Ishikawa (cell line): ENCODE results near the gene HDLBP.
A peak's percentile ranks its signal among the peaks of the same experiment; 100 is the strongest.

Source experiments
- CEBPB ChIP-seq: IDR thresholded peaks from 2 replicates; pipeline ENCODE4 v1.6.1; 2012
- CREB1 ChIP-seq: IDR thresholded peaks from 2 replicates; pipeline ENCODE4 v1.6.1; 2012; ENCODE audit warnings: low read depth
- EGR1 ChIP-seq: IDR thresholded peaks from 2 replicates; pipeline ENCODE4 v1.6.1; 2012
- EP300 ChIP-seq: IDR thresholded peaks from 2 replicates; pipeline ENCODE4 v1.6.1; 2012; ENCODE audit warnings: borderline replicate concordance
- FOXM1 ChIP-seq: IDR thresholded peaks from 2 replicates; pipeline ENCODE4 v1.6.1; 2012; ENCODE audit warnings: low read depth, borderline replicate concordance
- NFIC ChIP-seq: IDR thresholded peaks from 2 replicates; pipeline ENCODE4 v1.6.1; 2012
- RAD21 ChIP-seq: IDR thresholded peaks from 2 replicates; pipeline ENCODE4 v1.6.1; 2012; ENCODE audit warnings: low read depth
- TAF1 ChIP-seq: IDR thresholded peaks from 2 replicates; pipeline ENCODE4 v1.6.1; 2012; ENCODE audit warnings: low read depth, mild to moderate bottlenecking
- TCF12 ChIP-seq: IDR thresholded peaks from 2 replicates; pipeline ENCODE4 v1.6.1; 2012; ENCODE audit warnings: low read depth
- TEAD4 ChIP-seq: IDR thresholded peaks from 2 replicates; pipeline ENCODE4 v1.6.1; 2012
- USF1 ChIP-seq: IDR thresholded peaks from 2 replicates; pipeline ENCODE4 v1.6.1; 2012
- YY1 ChIP-seq: IDR thresholded peaks from 2 replicates; pipeline ENCODE4 v1.6.1; 2012; ENCODE audit warnings: low read depth
- ZBTB7A ChIP-seq: IDR thresholded peaks from 2 replicates; pipeline ENCODE4 v1.6.1; 2012; ENCODE audit warnings: low read depth
- TF ChIP-seq, protein P1 (sequence below): IDR thresholded peaks from 2 replicates; pipeline ENCODE4 v1.6.1; 2012; ENCODE audit warnings: low read depth, mild to moderate bottlenecking
- TF ChIP-seq, protein P2 (sequence below): IDR thresholded peaks from 2 replicates; pipeline ENCODE4 v1.6.1; 2012

HDLBP gene

DNA sequence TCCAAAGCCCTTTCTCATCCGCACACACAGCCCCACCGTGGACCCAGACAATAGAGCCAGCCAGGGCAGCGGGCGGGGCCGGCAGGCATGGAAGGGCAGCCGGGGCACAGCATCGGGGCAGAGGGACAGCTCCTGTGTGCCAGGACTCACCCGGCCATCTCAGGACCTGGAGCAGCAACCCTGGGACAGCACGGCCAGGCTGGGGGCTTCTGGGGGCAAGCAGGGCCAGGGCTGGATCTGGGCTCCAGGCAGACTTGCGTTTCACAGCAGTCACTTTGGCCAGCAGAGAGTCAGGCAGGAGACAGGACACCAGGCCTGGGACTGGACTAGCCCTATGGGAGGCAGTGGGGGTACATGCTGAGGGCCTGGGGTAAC, 111.5 kb downstream of the HDLBP start:
- no peak for TF ChIP-seq FOXM1
- TF ChIP-seq, protein P1, sequence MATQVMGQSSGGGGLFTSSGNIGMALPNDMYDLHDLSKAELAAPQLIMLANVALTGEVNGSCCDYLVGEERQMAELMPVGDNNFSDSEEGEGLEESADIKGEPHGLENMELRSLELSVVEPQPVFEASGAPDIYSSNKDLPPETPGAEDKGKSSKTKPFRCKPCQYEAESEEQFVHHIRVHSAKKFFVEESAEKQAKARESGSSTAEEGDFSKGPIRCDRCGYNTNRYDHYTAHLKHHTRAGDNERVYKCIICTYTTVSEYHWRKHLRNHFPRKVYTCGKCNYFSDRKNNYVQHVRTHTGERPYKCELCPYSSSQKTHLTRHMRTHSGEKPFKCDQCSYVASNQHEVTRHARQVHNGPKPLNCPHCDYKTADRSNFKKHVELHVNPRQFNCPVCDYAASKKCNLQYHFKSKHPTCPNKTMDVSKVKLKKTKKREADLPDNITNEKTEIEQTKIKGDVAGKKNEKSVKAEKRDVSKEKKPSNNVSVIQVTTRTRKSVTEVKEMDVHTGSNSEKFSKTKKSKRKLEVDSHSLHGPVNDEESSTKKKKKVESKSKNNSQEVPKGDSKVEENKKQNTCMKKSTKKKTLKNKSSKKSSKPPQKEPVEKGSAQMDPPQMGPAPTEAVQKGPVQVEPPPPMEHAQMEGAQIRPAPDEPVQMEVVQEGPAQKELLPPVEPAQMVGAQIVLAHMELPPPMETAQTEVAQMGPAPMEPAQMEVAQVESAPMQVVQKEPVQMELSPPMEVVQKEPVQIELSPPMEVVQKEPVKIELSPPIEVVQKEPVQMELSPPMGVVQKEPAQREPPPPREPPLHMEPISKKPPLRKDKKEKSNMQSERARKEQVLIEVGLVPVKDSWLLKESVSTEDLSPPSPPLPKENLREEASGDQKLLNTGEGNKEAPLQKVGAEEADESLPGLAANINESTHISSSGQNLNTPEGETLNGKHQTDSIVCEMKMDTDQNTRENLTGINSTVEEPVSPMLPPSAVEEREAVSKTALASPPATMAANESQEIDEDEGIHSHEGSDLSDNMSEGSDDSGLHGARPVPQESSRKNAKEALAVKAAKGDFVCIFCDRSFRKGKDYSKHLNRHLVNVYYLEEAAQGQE, result no peak
- no peak for TF ChIP-seq ZBTB7A
- TF ChIP-seq YY1, result no peak
- TF ChIP-seq EP300, result no peak
- no peak for TF ChIP-seq EGR1
- TF ChIP-seq, protein P2, sequence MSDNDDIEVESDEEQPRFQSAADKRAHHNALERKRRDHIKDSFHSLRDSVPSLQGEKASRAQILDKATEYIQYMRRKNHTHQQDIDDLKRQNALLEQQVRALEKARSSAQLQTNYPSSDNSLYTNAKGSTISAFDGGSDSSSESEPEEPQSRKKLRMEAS, result no peak
- TF ChIP-seq USF1, result no peak
- no peak for TF ChIP-seq TCF12
- no peak for TF ChIP-seq TAF1
- TF ChIP-seq CEBPB, result no peak
- no peak for TF ChIP-seq RAD21
- no peak for TF ChIP-seq NFIC
- no peak for TF ChIP-seq TEAD4
- no peak for TF ChIP-seq CREB1

GRCh38 chr2:241203218-241204009, 112.1 kb downstream of the HDLBP start:
- TF ChIP-seq CEBPB (no peak), TCF12 (no peak), NFIC (no peak), ZBTB7A (no peak), RAD21 (no peak), TAF1 (no peak)
- TF ChIP-seq, protein P2, result no peak

GRCh38 chr2:241202681-241203080, 112.8 kb downstream of the HDLBP start:
- TF ChIP-seq TCF12 (no peak), EP300 (no peak), FOXM1 (no peak), NFIC (no peak), TEAD4 (no peak)
- TF ChIP-seq, protein P1, result no peak

- TF ChIP-seq TCF12, result no peak
- TF ChIP-seq, protein P1, result no peak
- no peak for TF ChIP-seq NFIC
- TF ChIP-seq ZBTB7A, result no peak
- TF ChIP-seq EGR1, result no peak
- no peak for TF ChIP-seq CREB1
- TF ChIP-seq YY1, result no peak
- no peak for TF ChIP-seq TAF1
- TF ChIP-seq EP300, result no peak
Measured at GRCh38 chr2:241202268-241202585, 113.2 kb downstream of the HDLBP start.

GRCh38 chr2:241201445-241202267, 113.8 kb downstream of the HDLBP start:
- TF ChIP-seq USF1 (peak; percentile 9; the same call in 1 of the 2 replicates), FOXM1 (no peak)
